Umbilical cord (tissue), 2 donors: ENCODE data around the gene AGAP4. TPM values are rescaled to one million over a fixed set of nuclear protein-coding genes. Genes with fewer than 3 reads are reported as not detected.
"Not testable (repeated sequence)": the region's sequence is repeated elsewhere in the genome, so short reads cannot be mapped to it uniquely, and the experiment has no call there.

Experiments
- DNase-seq: peaks from one replicate; pipeline ENCODE4 v3.0.0-alpha.2; 2015; ENCODE audit warnings: low spot score
- total RNA-seq: library from RNA; depleted of rRNA; stranded (reverse); fragments of >200 nt; gene quantifications from one replicate; pipeline ENCODE4 v1.2.3, GENCODE V29; 2014; ENCODE audit warnings: low replicate concordance; ENCODE audit not compliant: insufficient read depth

AGAP4 gene
- total RNA-seq, 1 donor from 2014 or later, result 4.6 TPM

- not testable (repeated sequence) for DNase-seq
These were observed 56.4 kb downstream of the AGAP4 start for GRCh38 chr10:45790694-45791426.

GRCh38 chr10:45789991-45790390 lies 57.3 kb downstream of the AGAP4 start:
- not testable (repeated sequence) for DNase-seq

GRCh38 chr10:45787212-45787741 lies 60.0 kb downstream of the AGAP4 start:
- DNase-seq, result not testable (repeated sequence)

- not testable (repeated sequence) for DNase-seq
These were observed 61.1 kb downstream of the AGAP4 start for GRCh38 chr10:45786217-45786616.

Other genes with a start within 250 kb of the AGAP4 start
- gene ZFAND4, start 174.7 kb downstream of the AGAP4 start, total RNA-seq, result 39.5 TPM
- 15.4 TPM for gene WASHC2C, start 120.2 kb downstream of the AGAP4 start, total RNA-seq
- gene TIMM23, start 125.0 kb upstream of the AGAP4 start, total RNA-seq, result 73.2 TPM
- gene NCOA4, start 183.1 kb upstream of the AGAP4 start, total RNA-seq, result 256 TPM
- not detected for gene MSMB, start 198.8 kb upstream of the AGAP4 start, total RNA-seq